IPS DF 4.7 (cell line): ENCODE results near the gene RHBDF1.

Experiments used
- DNase-seq: peaks from one replicate; pipeline ENCODE4 v3.0.0-alpha.2; 2013; ENCODE audit warnings: low spot score; ENCODE audit errors: extremely low read depth

Gene RHBDF1, protein sequence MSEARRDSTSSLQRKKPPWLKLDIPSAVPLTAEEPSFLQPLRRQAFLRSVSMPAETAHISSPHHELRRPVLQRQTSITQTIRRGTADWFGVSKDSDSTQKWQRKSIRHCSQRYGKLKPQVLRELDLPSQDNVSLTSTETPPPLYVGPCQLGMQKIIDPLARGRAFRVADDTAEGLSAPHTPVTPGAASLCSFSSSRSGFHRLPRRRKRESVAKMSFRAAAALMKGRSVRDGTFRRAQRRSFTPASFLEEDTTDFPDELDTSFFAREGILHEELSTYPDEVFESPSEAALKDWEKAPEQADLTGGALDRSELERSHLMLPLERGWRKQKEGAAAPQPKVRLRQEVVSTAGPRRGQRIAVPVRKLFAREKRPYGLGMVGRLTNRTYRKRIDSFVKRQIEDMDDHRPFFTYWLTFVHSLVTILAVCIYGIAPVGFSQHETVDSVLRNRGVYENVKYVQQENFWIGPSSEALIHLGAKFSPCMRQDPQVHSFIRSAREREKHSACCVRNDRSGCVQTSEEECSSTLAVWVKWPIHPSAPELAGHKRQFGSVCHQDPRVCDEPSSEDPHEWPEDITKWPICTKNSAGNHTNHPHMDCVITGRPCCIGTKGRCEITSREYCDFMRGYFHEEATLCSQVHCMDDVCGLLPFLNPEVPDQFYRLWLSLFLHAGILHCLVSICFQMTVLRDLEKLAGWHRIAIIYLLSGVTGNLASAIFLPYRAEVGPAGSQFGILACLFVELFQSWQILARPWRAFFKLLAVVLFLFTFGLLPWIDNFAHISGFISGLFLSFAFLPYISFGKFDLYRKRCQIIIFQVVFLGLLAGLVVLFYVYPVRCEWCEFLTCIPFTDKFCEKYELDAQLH

DNA sequence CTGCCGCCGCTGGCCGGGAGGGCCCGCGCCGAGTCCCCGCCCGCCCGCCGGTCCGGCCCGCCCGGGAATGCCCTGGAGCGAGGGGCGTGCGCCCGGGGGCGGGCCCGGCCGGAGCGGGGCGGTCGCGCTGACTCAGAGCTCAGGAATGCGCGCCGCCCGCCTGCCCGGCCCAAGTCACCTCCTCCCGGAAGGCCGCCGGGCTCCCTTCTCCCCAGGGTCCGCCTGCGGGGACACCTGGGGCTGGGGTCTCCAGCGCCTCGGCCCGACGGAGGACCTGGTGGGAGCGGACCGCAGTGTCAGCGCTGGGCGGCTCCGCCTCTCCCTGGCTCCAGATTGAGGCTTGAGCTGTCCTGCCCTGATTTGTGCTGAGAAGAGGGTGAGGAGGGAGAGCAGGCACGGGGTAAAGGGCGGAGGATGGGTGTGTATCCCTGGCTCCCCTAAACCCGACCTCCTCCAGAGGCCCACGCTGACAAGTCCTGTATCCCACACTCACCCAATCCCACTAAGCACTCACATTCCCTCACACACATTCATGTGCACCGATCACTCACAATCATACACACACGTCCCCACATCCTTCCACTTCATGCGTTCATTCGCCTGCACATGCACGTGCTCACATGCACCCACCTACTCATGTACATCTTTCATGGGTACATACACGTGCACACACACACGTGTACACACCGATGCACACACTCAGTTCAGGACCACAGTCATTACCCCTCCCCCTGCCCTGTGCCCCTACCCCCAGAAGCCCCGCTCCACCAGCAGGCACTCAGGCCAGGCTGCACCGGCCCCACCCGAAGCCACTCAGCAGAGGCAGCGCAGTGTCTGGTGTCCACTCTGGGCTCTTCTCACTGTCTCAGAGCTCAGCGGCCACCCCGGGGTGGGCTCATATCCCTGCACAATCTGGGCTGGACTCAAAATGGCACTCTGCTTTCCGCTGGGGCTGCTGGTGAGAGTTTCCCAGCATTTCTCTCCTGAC lies at the start of gene RHBDF1:
TSS of gene RHBDF1 (minus strand) at position 71 of the 988 bp plus-strand sequence. CDS start 7,616 bp downstream, outside the sequence.
- no peak for DNase-seq

DNA sequence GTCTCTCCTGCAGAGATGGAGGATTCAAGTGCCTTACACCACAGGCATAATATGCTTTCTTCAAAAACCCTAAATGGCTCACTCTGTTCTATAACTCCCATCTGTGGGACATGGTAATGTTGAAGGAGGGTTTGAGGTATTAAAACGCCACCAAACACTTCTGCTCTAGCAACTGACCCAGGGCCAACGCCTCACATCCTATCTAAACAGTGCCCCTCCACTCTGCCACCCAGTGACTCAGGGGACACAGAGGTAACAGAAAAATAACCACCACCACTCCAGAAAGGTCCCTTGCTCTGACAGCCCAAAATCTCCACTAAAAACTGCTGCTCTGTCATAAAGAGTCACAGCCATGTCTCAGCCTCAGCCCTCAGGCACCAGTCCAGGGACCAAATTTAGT lies 48.3 kb upstream of the RHBDF1 start:
- DNase-seq, result no peak

DNA sequence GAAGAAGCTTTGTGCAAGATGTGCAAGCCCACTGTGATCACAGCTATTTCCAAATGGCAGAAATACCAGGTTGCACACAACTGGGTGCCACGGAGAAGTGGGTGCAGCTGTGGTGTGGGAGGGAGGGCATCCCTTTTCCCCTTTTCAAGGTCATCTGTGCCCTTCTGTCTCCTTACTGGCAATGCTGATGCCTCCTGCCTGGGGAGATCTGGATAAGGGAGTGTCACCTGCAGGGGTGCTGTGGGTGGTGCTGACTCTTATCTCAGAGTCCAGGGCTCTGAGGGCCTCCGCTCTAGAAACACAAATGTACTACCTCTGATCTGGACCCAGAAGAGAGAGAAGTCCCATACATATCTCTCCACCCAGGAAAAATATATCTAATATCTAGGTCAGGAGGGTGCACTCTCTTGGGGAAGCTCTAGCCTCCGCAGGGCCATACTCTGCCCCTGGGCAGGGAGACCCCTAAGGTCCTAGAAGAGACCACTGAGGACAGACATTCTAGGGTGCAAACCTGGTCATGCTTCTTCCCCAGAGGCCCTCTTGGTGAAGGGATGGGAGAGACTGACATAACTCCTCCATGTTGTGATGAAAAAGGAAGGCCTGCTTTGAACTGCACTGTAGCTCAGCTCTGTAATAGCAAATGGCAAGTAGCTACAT lies 47.5 kb upstream of the RHBDF1 start:
- no peak for DNase-seq

DNA sequence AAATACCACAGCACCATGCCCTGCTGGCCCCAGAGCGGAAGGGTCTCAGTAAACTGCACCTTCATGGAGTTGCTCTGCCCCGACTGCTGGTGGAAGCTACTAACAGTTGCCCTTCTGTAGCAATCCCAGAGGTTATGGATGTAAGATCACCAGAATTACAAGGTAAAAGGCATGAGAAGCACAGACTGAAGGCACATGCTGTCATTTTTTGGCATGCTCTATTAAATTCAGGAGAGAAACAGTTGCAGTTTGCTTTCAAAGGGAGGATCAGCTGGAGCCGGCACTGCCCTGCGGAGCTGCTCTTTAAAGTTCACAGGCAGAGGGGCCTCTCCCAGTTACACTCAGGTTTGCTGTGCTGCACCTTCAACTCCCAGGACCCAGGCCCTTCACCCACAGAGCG lies 46.9 kb upstream of the RHBDF1 start:
- no peak for DNase-seq

DNA sequence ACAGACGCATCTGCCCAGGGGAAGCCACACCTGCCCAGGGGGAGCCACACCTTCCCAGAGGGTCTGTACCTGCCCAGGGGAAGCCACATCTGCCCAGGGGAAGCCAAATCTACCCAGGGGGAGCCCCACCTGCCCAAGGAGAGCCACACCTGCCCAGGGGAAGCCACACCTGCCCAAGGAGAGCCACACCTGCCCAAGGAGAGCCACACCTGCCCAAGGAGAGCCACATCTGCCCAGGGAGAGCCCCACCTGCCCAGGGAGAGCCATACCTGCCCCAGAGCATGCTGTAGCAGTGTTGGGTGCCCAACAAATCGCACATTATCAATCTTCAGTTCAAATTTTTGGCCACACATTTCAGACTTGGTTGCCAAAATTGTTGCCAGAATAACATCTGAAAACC lies 46.4 kb upstream of the RHBDF1 start:
- DNase-seq, result no peak

DNA sequence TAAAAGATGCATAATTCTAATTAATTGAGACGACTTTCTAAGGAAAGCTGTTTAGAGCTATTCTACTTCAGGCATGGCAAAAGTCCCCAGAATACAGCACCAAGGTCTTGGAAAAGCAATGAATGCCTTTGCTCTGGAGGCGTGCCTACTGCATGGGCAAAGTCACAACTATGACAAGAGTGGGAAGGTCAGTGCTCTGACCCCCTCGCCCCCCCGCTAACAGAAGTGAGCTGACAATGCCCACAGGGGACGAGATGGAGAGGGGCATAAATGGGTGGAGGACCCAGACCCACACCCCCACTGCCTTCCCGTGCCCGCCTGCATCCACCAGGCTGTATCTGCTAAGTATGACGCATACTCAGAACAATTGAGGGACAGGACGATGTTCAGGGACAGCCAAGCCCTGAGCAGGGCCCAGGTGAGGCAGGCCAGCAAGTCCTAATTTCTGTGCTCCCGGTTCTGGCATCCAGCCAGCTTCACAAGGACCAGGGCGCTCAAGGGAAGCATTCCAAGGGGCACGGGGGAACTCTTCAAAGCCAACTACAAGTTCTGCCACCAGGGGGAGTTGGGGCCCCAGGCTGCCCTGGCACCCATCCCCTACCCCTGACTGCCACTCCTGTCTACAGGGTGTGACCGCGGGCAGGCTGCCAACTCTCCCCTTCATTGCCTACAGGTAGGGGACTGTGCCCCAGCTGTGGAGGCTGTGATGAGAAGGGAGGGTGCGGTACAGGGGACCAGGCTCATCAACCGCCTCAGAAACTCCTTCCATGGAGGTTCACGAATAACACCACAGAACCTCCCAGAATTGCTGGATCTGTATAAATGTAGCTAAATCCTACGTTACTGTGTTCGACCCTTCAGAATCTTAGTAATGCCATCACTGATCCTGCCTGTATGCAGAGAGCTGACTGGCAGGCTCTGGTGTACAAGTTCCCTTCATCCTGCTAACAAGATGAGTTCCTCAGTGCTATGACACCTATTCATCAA lies 45.2 kb upstream of the RHBDF1 start:
- no peak for DNase-seq

DNA sequence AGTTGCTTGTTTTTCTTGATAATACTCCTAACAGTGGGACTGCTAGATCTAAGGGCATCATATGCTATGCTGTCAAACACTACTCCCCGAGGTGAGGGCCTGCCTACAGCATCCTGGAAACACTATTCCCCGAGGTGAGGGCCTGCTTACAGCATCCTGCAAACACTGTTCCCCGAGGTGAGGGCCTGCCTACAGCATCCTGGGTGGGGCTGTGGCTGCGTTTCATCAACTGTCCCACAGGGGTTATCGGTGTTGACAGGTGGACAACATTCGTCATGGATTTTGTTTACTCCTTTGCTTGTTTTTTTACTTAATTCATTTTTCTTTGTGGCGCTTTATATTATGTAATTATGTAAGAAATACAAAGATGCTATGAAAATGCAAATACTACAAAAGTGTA lies 43.6 kb upstream of the RHBDF1 start:
- no peak for DNase-seq

DNA sequence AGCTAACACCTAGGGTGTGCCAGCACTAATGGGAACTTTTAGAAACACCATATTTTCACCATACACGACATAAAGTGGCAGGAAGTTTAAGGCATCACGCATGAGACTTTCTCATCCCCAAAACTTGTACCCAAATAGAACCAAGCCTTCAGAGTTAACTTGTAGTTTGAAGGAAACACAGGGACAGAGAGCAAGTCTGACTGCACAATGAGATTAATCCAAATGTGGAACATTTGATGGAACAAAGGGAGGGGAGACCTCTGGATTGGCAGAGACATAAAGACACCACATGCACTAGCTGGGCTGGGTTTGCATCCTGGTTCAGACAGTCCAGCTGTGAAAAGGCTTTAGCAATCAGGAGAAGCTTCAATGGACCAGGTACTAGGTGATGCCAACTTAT lies 41.9 kb upstream of the RHBDF1 start:
- DNase-seq, result no peak

DNA sequence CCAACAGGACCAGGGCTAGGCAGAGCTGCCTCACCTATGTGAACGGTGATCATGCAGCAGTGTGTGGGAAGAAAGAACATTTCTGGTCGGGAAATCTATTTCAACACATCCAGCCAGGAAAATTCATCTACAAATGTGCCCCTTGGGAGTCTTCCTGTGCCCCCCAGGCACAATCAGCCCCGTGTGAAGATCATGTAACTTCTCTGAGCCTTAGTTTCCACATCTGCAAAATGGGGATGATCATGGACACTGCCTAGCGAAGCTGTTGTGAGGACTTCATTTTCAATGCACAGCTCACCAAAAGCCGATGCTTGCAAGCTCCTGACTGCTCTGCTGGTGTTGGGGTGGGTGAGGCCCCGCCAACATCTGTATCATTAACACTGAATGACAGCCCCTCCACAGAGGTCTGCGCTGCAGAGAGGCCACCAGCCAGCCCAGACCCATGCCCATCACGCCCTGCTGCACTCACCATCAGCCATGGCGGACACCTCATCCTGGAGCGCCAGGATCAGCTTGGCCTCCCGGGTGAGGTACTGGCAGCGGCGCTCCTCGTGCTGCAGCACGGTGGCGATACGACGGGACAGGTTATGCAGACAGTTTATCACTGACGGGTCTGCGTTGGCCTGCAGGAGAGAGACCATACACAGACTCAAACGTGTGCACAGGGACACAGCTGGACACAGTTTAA lies 39.9 kb upstream of the RHBDF1 start:
- no peak for DNase-seq

DNA sequence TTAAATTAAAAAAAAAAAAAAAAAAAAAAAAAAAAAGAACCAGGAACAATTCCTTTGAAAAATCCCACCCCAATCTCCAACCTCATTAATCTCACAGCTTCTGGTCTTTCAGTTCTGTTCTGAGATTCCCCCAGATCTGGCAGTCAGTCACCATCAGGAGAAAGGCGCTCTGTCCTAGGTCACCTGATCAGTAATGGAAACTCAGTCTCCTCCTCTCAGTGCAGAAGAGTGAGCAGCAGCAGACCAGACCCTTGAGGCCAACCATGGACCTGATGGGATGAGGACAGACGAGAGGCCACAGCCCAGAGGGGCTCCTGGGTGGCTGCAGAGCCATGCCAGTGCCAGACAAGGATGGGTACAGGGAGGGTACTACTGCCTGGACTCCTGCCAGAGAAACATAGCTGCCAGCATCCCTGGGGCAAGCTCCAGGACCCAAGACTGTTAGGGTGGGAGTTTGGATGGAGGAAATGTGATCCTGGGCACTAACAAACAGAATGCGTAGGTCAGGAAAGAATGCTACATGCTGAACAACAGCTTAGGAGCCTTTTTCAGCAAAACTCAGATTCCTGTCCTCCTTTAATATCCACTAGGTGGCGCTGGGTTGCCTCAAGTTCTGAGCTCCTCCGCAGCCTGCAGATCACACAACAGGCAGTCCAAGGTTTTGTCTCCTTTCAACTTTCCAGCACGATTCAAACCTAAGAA lies 34.3 kb upstream of the RHBDF1 start:
- DNase-seq, result peak; percentile 44

DNA sequence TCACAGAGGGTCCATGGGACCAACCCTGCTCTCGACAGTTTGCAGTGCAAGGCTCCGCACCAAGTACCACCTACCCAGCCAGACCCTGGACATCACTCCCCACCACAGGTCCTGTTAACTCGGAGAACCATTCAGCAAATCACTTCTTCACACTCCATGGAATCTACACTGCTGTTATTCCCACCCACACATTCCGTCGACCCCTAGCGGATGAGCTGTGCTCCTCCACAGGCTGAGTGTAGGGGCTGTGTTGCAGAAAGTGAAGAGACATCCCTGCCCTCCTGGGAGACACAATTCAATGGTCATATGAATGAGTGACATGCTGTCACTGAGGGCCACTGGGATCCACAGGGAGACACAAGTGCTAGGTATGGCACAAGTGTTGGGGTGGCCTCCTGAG lies 33.1 kb upstream of the RHBDF1 start:
- DNase-seq, result no peak

DNA sequence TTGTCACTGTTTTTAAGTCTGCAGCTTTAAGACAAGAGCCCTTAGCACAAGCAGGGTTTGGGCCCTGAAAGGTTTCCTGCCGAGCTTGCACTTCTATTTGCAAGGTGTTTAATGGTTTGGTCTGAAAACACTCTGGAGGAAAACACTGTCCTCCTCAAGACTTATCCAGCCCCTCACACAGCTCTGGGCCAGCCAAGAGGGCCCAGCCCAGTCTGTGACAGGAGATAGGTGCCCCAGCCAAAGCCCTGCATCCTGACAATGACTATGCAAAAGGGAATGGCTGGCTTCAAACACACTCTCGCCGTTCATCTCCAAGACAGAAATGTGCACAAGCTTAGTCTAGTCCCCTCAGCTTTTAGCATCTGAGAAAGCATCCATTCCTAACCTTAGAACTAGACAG lies 32.5 kb upstream of the RHBDF1 start:
- no peak for DNase-seq

DNA sequence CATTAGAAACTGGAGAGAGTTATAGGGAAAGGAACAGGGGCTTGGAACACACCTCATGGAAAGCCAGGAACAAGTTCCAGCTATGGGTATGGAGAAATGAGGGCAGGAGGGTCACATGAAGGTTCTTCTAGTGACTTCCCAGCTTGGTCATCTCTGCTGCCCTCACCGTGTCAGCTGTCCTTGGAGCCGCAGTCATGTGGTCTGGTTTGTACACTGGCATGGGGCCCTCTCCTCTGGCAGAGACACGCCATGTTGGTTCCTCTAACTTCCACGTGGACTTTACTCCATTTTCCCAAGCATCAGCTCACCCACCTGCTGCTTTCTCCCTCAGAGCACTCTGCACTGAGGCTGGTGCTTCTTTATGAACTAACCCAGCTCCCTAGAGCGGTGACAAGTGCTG lies 31.9 kb upstream of the RHBDF1 start:
- DNase-seq, result no peak

DNA sequence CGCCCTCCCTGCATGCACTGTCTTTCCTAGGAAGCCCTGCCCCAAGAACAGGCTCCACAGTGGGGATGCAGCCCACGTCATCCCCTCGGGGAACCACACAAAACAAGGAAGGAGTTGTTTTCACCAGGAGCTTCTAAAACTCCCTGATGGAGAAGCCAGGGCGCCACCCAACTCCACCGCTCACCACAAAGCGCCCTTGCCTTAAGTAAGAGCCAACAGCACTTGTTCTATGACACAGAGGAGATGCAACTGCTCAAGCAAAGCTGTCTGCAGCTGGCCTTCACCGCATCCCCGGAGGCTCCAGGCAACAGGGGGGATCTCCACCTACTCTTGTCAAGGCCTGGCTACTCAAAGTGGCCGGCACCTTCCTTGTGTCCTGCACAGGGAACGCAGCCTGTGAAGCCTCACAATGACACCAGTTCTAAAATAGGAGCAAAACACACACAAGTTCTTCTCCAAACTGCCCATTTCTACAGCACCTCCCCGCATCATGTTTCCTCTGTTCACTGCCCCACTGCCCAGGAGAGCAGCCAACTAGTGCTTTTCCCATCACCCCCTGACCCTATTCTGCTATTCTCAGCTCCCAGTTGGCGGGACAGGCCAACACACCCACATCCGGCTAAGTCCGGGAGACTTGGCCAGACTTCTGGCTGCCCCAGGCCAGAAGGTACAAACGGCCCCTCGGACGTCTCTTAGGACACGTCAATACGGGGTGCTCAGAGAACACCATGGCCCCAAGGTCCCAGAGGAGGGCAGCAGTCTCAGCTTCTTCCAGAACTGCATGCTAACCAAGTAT lies 29.8 kb upstream of the RHBDF1 start:
- no peak for DNase-seq

DNA sequence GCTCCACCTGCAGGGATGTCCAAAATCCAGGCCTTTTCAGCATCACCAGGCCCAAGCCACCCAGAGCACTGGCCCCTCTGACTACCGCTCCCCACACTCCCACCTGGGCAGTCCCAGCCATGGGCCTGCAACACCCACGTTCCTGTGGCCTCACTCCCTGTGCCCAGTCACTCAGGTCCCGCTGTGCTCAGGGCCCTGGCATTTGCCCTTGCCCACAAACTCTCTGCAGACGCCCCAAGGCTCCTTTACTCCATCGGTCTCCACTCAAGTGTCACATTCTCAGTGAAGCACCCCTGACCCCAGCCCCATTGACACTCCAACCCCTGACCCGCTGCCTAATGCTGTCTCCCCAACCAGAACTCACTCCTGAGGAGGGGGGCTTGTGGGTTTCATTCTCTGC lies 29.2 kb upstream of the RHBDF1 start:
- no peak for DNase-seq

DNA sequence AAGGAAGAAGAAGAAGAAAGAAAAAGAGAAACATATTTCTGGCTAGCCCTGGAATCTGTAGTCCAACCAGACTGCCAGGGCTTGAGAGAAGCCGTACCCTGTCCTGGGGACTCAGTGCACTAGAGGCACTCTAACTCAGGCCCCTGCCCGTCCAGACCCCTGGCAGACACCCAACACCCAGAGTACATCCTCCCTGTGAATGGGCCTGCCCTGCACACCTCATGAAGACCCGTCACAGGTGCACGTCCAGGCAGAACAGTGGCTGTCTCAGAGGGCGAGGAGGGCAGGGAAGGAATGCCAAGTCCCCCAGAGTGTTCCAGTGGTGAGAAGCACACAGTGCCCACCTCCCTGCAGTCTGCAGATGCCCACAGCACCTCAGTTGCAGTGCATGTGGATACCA lies 28.6 kb upstream of the RHBDF1 start:
- no peak for DNase-seq

DNA sequence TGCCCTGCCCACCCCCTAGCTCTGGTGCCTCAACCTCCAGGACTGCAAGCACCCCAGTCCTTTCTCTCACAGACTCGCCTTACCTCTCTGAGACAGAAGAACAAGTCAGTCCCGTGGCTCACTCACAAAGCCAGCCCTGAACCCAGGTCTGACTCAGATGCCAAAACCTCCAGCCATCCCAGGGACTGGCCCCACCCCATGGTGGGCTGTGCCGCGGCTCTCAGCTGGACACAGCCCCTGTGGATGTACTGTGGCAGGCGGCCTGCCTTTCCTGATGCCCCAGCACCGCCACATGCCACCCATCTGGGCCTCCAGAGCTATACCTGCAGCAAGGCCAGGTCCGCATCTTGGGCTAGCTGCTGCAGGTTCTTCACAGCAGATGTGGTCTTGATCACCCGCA lies 25.4 kb upstream of the RHBDF1 start:
- no peak for DNase-seq

DNA sequence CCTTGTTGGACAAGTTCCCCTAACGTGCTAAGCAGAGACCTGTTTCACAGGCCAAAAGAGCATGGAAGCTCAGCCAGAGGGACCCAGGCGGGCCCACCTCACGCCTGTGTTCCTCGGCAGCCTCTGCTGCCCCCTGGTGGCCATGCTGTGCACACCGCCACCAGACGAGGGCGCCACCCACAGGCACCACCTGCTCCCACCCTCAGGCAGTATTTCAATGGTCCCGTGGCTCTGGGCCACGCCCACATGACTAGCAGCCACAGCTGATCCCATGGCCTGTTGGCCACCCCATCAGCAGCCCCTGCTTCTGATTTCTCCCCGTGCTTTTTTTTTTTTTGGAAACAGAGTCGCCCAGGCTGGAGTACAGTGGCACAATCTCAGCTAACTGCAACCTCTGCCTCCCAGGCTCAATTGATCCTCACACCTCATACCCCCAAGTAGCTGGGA lies 24.5 kb upstream of the RHBDF1 start:
- peak; percentile 76 for DNase-seq
